PC-9 (cell line): Measurements from ENCODE around the gene FOXR1. TPM values are rescaled to one million over a fixed set of nuclear protein-coding genes. Genes with fewer than 3 reads are reported as not detected.

Source experiments
- BruUV-seq: library from RNA; stranded (reverse); fragments of 400-500 nt; replicated peaks from 2 replicates; lab custom pipeline; 2021; lab: Mats Ljungman, UMichigan
- CTCF ChIA-PET: fragments of 300-600 bp; sonication (Branson Sonifier 250); formaldehyde crosslinking; loops from one replicate; lab custom pipeline; 2022; ENCODE audit warnings: antibody characterized with exemption; lab: Charles Lee
- POLR2A ChIA-PET: fragments of 300-600 bp; sonication (Branson Sonifier 250); formaldehyde crosslinking; loops from one replicate; lab custom pipeline; 2022; ENCODE audit warnings: antibody characterized with exemption; ENCODE audit not compliant: unreplicated experiment; lab: Charles Lee
- DNase-seq, 2 experiments: peaks; one replicate each; pipeline versions ENCODE4 v3.0.0 to v3.0.0-alpha.2; 2015 to 2022; ENCODE audit warnings: mixed read lengths in 1 of 2
- H2AFZ ChIP-seq: fragments of 200-600 bp; sonication (generic); 2 replicates; pipeline ENCODE4 v1.8.1; 2017; ENCODE audit warnings: antibody characterized with exemption
- H3F3A ChIP-seq: fragments of 200-600 bp; sonication (generic); 2 replicates; pipeline ENCODE4 v1.8.1; 2017; ENCODE audit warnings: antibody characterized with exemption, mild to moderate bottlenecking, low read depth; ENCODE audit not compliant: insufficient read depth
- H3K27ac ChIP-seq: fragments of 200-600 bp; sonication (generic); 2 replicates; pipeline ENCODE4 v1.6.1; 2016; ENCODE audit warnings: mixed run types
- H3K27me3 ChIP-seq: fragments of 200-600 bp; sonication (generic); 2 replicates; pipeline ENCODE4 v1.6.1; 2016; ENCODE audit warnings: low read depth, mixed run types; ENCODE audit not compliant: insufficient read depth
- H3K36me3 ChIP-seq: fragments of 200-600 bp; sonication (generic); 2 replicates; pipeline ENCODE4 v1.6.1; 2016; ENCODE audit warnings: low read depth, mixed run types
- H3K4me1 ChIP-seq: fragments of 200-600 bp; sonication (generic); replicated peaks from 2 replicates; pipeline ENCODE4 v1.6.1; 2016; ENCODE audit warnings: mixed run types; ENCODE audit not compliant: insufficient read depth
- H3K4me2 ChIP-seq: fragments of 200-600 bp; sonication (generic); 2 replicates; pipeline ENCODE4 v1.6.1; 2017; ENCODE audit warnings: mixed run types
- H3K4me3 ChIP-seq: fragments of 200-600 bp; sonication (generic); 2 replicates; pipeline ENCODE4 v1.6.1; 2016; ENCODE audit warnings: mixed run types
- H3K79me2 ChIP-seq: fragments of 200-600 bp; sonication (generic); 2 replicates; pipeline ENCODE4 v1.6.1; 2017; ENCODE audit warnings: low read depth, mixed run types
- H3K9me2 ChIP-seq: fragments of 200-600 bp; sonication (generic); 2 replicates; pipeline ENCODE4 v1.8.1; 2017; ENCODE audit warnings: mild to moderate bottlenecking; ENCODE audit not compliant: insufficient read depth
- H3K9me3 ChIP-seq: fragments of 200-600 bp; sonication (generic); 2 replicates; pipeline ENCODE4 v1.8.1; 2016; ENCODE audit warnings: low read depth; ENCODE audit not compliant: insufficient read depth
- H4K20me1 ChIP-seq: fragments of 200-600 bp; sonication (generic); 2 replicates; pipeline ENCODE4 v1.8.1; 2017; ENCODE audit not compliant: insufficient read depth
- EZH2 ChIP-seq: fragments of 200-600 bp; sonication (generic); IDR thresholded peaks from 2 replicates; pipeline ENCODE4 v1.8.0; 2017; ENCODE audit warnings: antibody characterized with exemption, low read depth
- intact Hi-C: fragments of 100-400 bp; cut with micrococcal nuclease; formaldehyde crosslinking; loops from one replicate; pipeline ENCODE4 v1.10.0; 2022; ENCODE audit not compliant: unreplicated experiment
- total RNA-seq: library from RNA; stranded (reverse); gene quantifications from 2 replicates; pipeline ENCODE4 v1.2.3, GENCODE V29; 2021
- TF ChIP-seq, protein P1 (sequence below): fragments of 200-600 bp; sonication (generic); conservative IDR thresholded peaks from 2 replicates; pipeline ENCODE4 v1.6.1; 2017; ENCODE audit warnings: mixed run types, antibody characterized with exemption, mild to moderate bottlenecking, moderate library complexity

The FOXR1 gene
- total RNA-seq, 1 experiment from 2014 or later, result not detected

DNA sequence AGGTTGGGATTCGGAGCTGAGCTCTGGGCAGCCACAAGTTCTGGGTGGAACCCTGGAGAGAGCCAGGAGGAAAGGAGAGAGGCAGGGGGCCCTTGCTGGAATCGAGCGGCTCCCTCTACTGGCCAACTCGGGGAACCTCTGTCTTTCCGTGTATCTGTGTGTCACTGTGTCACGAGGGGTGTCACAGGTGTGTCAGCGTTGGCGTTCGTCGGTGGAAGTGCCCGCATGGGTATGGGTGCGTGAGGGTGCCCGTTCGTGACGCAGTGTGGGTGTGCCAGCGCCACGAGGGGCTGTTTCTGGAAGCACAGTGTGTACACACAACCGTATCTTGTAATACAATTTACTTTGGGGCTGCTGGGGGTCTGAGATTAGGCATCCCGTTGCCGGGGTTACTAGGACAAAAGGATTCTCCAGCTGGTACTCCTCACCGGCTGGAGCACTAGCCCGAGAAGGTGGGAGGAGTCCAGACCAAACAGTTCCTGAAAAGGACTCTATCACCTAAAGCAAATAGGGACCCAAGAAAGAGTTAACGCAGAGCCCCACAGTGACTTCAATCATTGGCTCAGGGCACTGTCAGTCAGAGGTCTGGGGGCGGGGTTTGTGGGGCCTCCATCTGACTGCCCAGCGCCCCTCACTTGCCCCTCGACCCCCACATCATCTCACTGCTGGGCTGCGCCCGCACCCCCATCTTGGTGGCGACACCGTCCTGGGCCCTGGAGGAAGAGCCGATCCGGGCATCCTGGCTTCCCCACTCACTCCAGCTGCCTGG lies 43.3 kb upstream of the FOXR1 start:
- peak; percentile 91 to 97 for DNase-seq
- BruUV-seq, result TSS peak; percentile 3
- Histone ChIP-seq H3K4me1 (peaks cover 32% of the 10 kb centered on the region), H3K9me2 (no peaks in the 10 kb centered on the region), H3K4me2 (peak overlapping the region; percentile 97), H3K4me3 (peak overlapping the region; percentile 84), H3K9me3 (no peaks in the 10 kb centered on the region), H3K36me3 (no peaks in the 10 kb centered on the region), H4K20me1 (0 out of 2 replicates have a peak, but pooled peaks cover 13% of the 10 kb centered on the region), H3K79me2 (peaks cover 37% of the 10 kb centered on the region), H3K27ac (peak overlapping the region; percentile 64), H3F3A (peaks cover 27% of the 10 kb centered on the region; the same call in 1 of the 2 replicates), H3K27me3 (no peaks in the 10 kb centered on the region), H2AFZ (peak overlapping the region; percentile 75)
- POLR2A ChIA-PET, result interaction anchor here (0.6 to 0.7 kb wide), 3 partner anchors 18 to 238 kb away, joined by 3 to 39 read pairs (median 4); no protein-coding TSS in a partner anchor
- no peak for TF ChIP-seq EZH2
- TF ChIP-seq, protein P1, sequence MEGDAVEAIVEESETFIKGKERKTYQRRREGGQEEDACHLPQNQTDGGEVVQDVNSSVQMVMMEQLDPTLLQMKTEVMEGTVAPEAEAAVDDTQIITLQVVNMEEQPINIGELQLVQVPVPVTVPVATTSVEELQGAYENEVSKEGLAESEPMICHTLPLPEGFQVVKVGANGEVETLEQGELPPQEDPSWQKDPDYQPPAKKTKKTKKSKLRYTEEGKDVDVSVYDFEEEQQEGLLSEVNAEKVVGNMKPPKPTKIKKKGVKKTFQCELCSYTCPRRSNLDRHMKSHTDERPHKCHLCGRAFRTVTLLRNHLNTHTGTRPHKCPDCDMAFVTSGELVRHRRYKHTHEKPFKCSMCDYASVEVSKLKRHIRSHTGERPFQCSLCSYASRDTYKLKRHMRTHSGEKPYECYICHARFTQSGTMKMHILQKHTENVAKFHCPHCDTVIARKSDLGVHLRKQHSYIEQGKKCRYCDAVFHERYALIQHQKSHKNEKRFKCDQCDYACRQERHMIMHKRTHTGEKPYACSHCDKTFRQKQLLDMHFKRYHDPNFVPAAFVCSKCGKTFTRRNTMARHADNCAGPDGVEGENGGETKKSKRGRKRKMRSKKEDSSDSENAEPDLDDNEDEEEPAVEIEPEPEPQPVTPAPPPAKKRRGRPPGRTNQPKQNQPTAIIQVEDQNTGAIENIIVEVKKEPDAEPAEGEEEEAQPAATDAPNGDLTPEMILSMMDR, result peak; percentile 99
- CTCF ChIA-PET, result interaction anchor here (0.5 to 1.4 kb wide), 3 partner anchors 13 to 20 kb away, joined by 3 to 7 read pairs (median 4); no protein-coding TSS in a partner anchor
- intact Hi-C loops, result loop anchor here (1.0 to 5.0 kb wide), 8 partner anchors 21 to 409 kb away; partner anchors contain the start of genes DDX6, RPS25, TRAPPC4 and UPK2

DNA sequence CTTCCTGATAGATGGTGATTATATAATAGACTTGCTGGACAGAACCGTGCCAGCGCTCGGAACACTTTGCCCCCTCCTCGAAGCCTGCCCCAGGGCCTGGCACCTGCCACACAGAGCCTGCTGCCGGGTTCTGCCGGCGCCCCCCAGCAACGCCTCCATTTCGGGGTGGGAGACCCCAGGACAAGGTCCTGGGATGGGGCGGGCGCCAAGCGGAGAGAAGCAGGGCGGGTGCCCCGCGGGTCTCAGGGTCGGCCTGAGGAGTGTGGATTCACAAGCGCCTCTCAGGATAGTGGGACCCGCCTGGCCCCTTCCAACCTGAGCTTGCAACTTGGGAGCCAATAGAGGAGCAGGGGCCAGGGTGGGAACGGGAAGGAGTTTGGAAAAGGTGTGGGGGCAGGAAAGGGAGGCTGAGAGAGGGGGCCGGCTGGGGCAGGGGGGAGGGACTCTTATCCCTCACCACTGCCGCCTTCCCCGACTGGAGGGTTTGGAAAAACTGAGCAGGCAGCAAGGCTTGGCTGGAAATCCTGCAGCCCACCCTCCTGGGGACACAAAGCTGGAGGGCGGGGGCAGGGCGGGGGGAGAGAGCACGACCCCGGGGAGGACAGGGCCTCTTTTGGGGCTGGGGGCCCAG lies 42.6 kb upstream of the FOXR1 start:
- 0 out of 2 replicates have a peak, but pooled peaks cover 7% of the 10 kb centered on the region for H4K20me1 ChIP-seq
- H3K36me3 ChIP-seq, result no peaks in the 10 kb centered on the region
- ChIA-PET POLR2A (interaction anchor here (0.6 kb wide), 2 partner anchors 109 to 144 kb away, joined by 4 to 8 read pairs; no protein-coding TSS in a partner anchor), CTCF (interaction anchor here (0.6 to 1.4 kb wide), 3 partner anchors 14 to 549 kb away, joined by 3 to 7 read pairs (median 3); no protein-coding TSS in a partner anchor)
- TF ChIP-seq EZH2, result no peak
- TF ChIP-seq, protein P1, result 0 out of 2 replicates have a peak, but pooled peaks have one; percentile 16
- H3K79me2 ChIP-seq, result peaks cover 30% of the 10 kb centered on the region
- H3K4me1 ChIP-seq, result peaks cover 39% of the 10 kb centered on the region
- H3K4me2 ChIP-seq, result peak overlapping the region; percentile 97
- no TSS peak for BruUV-seq
- H3F3A ChIP-seq, result peaks cover 31% of the 10 kb centered on the region
- no peaks in the 10 kb centered on the region for H3K27me3 ChIP-seq
- peak in 1 of 2 experiments; percentile 71 for DNase-seq
- H3K9me2 ChIP-seq, result no peaks in the 10 kb centered on the region
- H3K9me3 ChIP-seq, result no peaks in the 10 kb centered on the region
- peak overlapping the region; percentile 55 for H3K27ac ChIP-seq
- H2AFZ ChIP-seq, result peak overlapping the region; percentile 75
- intact Hi-C loops, result loop anchor here (1.0 to 5.0 kb wide), 8 partner anchors 22 to 408 kb away; partner anchors contain the start of genes DDX6, RPS25, TRAPPC4 and UPK2
- peak overlapping the region; percentile 84 for H3K4me3 ChIP-seq
